Tibial artery (tissue), 4 donors: Measurements from ENCODE around the gene MCC.

Source experiments
- DNase-seq, 2 donors: peaks; one replicate each; pipeline ENCODE4 v3.0.0-alpha.2; 2019
- H3K27ac ChIP-seq, 2 donors: fragments of 200-600 bp; sonication (generic) in 1 of 2; 1 replicate in 1 of 2; 2 replicates in 1 of 2; pipeline ENCODE4 v1.5.1; 2018 to 2019; ENCODE audit warnings: mild to moderate bottlenecking in 1 of 2
- H3K27me3 ChIP-seq, 2 donors: fragments of 200-600 bp; sonication (generic) in 1 of 2; one replicate each; pipeline versions ENCODE4 v1.5.1 to v1.6.0; 2016 to 2019
- H3K36me3 ChIP-seq, 3 donors: fragments of 200-600 bp; sonication (generic) in 2 of 3; one replicate each; pipeline ENCODE4 v1.5.1; 2016 to 2019; ENCODE audit warnings: mild to moderate bottlenecking in 2 of 3
- H3K4me1 ChIP-seq, 4 donors: fragments of 200-600 bp; sonication (generic) in 2 of 4; 1 replicate in 3 of 4; 2 replicates in 1 of 4; pipeline ENCODE4 v1.5.1; 2016 to 2019
- H3K4me3 ChIP-seq, 2 donors: fragments of 200-600 bp; sonication (generic) in 1 of 2; 1 replicate in 1 of 2; 2 replicates in 1 of 2; pipeline ENCODE4 v1.5.1; 2018 to 2019; ENCODE audit warnings: mild to moderate bottlenecking in 2 of 2
- H3K9me3 ChIP-seq, 3 donors: fragments of 200-600 bp; sonication (generic) in 1 of 3; one replicate each; pipeline ENCODE4 v1.5.1; 2016 to 2019
- CTCF ChIP-seq, 2 experiments: fragments of 200-600 bp in 1 of 2; fragments of 450-650 bp in 1 of 2; IDR thresholded peaks; one replicate each; pipeline ENCODE4 v1.5.1; 2017 to 2019; ENCODE audit warnings: antibody characterized with exemption in 2 of 2, mild to moderate bottlenecking in 1 of 2, moderate library complexity in 1 of 2
- intact Hi-C: fragments of 100-400 bp; cut with DNase I; formaldehyde crosslinking; loops from one replicate; pipeline ENCODE4 v1.15.0; 2023; ENCODE audit warnings: low total_unique reads

Gene MCC

GRCh38 chr5:113320273-113320780 is 167.9 kb downstream of the MCC start:
- TF ChIP-seq CTCF (IDR thresholded peaks at IDR 0.05) = no peak
- no peak for DNase-seq
- Histone ChIP-seq H3K27me3 (no peaks in the 10 kb centered on the region), H3K27ac (no peak overlapping the region), H3K36me3 (no peaks in the 10 kb centered on the region), H3K4me3 (no peak overlapping the region), H3K4me1 (peaks cover 0 to 13% (median 2%) of the 10 kb centered on the region in 4 donors), H3K9me3 (no peaks in the 10 kb centered on the region)
- intact Hi-C loops = no loop called here

GRCh38 chr5:113319256-113320053 is 168.8 kb downstream of the MCC start:
- H3K4me3 ChIP-seq = no peak overlapping the region
- TF ChIP-seq CTCF (IDR thresholded peaks at IDR 0.05) = no peak
- H3K27me3 ChIP-seq = no peaks in the 10 kb centered on the region
- DNase-seq = no peak
- no peaks in the 10 kb centered on the region for H3K36me3 ChIP-seq
- H3K4me1 ChIP-seq = peaks cover 0 to 13% (median 2%) of the 10 kb centered on the region in 4 donors
- H3K27ac ChIP-seq = no peak overlapping the region
- H3K9me3 ChIP-seq = no peaks in the 10 kb centered on the region
- intact Hi-C loops = no loop called here

GRCh38 chr5:113317636-113318035 is 170.6 kb downstream of the MCC start:
- no peak for TF ChIP-seq CTCF (IDR thresholded peaks at IDR 0.05)
- Histone ChIP-seq H3K4me3 (no peak overlapping the region), H3K27ac (no peak overlapping the region), H3K9me3 (no peaks in the 10 kb centered on the region), H3K4me1 (peaks cover 0 to 13% (median 2%) of the 10 kb centered on the region in 4 donors), H3K27me3 (no peaks in the 10 kb centered on the region), H3K36me3 (no peaks in the 10 kb centered on the region)
- DNase-seq = no peak
- intact Hi-C loops = no loop called here

- Histone ChIP-seq H3K4me3 (no peak overlapping the region), H3K4me1 (no peaks in the 10 kb centered on the region), H3K9me3 (no peaks in the 10 kb centered on the region), H3K27me3 (no peaks in the 10 kb centered on the region), H3K36me3 (no peaks in the 10 kb centered on the region), H3K27ac (no peak overlapping the region)
- TF ChIP-seq CTCF (IDR thresholded peaks at IDR 0.05) = no peak
- intact Hi-C loops = no loop called here
- no peak for DNase-seq
These were observed 177.0 kb downstream of the MCC start for GRCh38 chr5:113311301-113311700.

GRCh38 chr5:113302120-113302519 is 186.1 kb downstream of the MCC start:
- no peaks in the 10 kb centered on the region for H3K9me3 ChIP-seq
- no peaks in the 10 kb centered on the region for H3K36me3 ChIP-seq
- H3K4me1 ChIP-seq = no peaks in the 10 kb centered on the region
- TF ChIP-seq CTCF (IDR thresholded peaks at IDR 0.05) = no peak
- H3K4me3 ChIP-seq = no peak overlapping the region
- H3K27ac ChIP-seq = no peak overlapping the region
- H3K27me3 ChIP-seq = no peaks in the 10 kb centered on the region
- intact Hi-C loops = no loop called here
- DNase-seq = no peak
